NCI-H128 (cell line): ENCODE data around the gene TRIOBP.

Experiments used
- DNase-seq: peaks from one replicate; lab custom pipeline; 2025; ENCODE audit not compliant: unreplicated experiment; lab: John Stamatoyannopoulos, UW

Gene TRIOBP

DNA sequence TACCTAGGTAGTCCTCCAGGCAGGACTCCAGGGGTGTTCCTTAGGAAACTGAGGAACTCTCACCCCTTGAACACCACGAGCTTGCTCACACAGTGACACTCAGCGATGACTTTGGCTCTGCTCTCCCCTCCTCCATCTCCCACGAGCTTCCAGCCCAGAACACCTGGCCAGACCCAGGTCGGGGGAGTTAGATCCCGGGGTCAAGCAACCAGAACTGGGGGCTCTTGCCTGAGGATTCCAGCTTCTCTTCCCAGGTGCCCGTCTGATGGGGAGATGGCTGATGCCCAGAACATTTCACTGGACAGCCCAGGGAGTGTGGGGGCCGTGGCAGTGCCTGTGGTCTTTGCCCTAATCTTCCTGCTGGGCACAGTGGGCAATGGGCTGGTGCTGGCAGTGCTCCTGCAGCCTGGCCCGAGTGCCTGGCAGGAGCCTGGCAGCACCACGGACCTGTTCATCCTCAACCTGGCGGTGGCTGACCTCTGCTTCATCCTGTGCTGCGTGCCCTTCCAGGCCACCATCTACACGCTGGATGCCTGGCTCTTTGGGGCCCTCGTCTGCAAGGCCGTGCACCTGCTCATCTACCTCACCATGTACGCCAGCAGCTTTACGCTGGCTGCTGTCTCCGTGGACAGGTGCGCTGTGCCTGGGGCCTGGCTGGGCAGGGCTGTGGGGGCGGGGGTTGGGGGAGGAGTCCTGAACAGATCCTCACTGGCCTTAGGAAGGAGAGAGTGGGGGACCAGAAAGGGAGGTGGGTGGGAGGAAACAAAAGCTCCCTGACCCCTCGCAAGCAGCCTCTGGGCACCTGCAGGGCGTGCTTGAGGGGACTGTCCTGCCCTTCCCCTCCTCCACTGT is 126.5 kb downstream of the TRIOBP start, which contains the start of gene GALR3:
Gene GALR3, plus strand, starts transcription at position 249 of the 852 bp plus-strand sequence. Its CDS starts 25 bp downstream, at position 274.
- DNase-seq, result no peak

DNA sequence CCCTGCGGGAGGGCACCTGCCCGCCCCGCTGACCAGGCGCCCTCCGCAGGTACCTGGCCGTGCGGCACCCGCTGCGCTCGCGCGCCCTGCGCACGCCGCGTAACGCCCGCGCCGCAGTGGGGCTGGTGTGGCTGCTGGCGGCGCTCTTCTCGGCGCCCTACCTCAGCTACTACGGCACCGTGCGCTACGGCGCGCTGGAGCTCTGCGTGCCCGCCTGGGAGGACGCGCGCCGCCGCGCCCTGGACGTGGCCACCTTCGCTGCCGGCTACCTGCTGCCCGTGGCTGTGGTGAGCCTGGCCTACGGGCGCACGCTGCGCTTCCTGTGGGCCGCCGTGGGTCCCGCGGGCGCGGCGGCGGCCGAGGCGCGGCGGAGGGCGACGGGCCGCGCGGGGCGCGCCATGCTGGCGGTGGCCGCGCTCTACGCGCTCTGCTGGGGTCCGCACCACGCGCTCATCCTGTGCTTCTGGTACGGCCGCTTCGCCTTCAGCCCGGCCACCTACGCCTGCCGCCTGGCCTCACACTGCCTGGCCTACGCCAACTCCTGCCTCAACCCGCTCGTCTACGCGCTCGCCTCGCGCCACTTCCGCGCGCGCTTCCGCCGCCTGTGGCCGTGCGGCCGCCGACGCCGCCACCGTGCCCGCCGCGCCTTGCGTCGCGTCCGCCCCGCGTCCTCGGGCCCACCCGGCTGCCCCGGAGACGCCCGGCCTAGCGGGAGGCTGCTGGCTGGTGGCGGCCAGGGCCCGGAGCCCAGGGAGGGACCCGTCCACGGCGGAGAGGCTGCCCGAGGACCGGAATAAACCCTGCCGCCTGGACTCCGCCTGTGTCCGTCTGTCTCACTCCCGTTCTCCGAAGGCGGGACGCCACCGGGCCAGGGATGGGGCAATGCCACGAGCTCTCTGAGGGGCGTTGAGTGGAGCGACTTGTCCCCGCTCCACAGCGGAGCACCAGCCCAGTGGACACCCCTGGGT is 128.1 kb downstream of the TRIOBP start:
- DNase-seq, result no peak
